Kidney tubule cell (primary cell): ENCODE measurements around the gene SLX9.
"Not testable (repeated sequence)": the region's sequence is repeated elsewhere in the genome, so short reads cannot be mapped to it uniquely, and the experiment has no call there.

Source experiments
- DNase-seq: peaks from one replicate; pipeline ENCODE4 v3.0.0-alpha.2; 2018; ENCODE audit warnings: low spot score

The SLX9 gene

DNA sequence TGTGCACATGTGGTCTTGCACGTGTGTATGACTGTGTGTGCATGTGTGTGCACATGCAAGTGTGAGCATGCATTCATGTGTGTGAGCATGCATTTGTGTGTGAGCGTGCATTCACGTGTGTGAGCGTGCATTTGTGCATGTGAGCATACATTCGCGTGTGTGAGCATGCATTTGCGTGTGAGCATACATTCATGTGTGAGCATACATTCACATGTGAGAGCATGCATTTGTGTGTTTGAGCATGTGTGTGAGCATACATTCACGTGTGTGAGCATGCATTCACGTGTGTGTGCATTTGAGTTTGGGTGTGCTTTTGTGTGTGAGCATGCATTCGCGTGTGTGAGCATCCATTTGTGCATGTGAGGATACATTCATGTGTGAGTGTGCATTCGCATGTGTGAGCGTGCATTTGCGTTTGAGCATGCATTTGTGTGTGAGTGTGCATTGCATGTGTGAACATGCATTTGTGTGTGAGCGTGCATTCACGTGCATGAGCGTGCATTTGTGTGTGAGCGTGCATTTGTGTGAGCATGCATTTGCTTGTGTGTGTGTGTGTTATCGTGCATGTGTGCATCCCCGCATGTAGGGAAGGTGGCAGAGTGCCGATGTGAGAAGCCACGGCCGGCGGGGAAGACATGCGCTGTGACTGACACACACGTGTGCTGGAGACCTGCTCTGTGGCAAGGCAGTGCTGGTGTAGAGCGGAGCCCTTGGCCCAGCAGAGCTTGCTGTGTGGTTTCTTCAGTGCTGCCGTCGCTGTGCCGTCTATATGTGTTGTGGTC lies 37.4 kb upstream of the SLX9 start:
- DNase-seq = no peak

DNA sequence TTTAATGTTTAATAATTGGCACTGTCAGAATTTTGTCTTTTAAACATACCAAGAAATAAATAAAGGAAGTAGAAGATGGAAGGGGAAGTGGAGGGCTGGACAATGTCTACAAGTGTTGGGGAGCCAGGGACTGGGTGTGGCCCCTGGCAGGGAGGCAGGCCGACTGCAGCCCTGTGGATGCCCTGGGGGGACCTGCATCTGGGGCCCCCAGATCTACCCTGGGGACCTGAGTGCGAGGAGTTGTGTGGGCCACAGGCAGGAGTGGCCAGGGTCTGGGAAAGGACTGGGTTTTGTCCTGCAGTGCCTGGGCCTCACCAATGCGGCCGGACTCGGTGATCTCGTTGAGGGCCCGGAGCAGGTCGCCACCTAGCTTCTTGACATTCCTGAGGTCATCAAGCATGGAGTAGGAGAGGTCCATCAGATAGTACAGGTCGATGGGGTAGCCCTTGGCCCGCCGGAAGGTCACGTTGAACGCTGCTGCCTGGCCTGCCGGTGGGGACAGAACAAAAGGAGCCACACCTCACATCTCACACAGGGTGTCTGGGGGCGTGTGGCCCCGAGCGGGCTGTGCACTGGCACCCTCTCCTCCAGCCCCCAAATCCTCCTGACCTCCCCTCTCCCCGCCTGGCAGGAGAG lies 36.7 kb upstream of the SLX9 start:
- no peak for DNase-seq

DNA sequence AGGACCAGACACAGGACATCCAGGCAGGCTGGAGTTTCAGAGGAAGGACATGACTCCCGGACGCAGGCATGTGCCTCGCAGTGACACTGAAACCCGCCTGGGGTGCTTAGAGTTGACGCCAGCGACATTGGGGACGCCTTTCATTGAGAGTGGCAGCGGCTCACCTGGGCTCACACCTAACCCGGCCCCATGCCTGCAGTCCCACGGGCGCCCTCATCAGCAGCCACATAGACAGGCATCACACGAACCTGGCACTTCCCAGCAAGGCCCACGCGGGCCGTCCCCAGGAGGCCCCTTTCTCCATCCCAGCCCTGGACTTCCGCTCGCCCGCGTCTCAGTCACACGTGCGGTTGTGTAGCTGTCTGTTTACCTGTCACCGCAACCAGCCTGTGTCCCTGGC lies 36.1 kb upstream of the SLX9 start:
- DNase-seq = no peak

DNA sequence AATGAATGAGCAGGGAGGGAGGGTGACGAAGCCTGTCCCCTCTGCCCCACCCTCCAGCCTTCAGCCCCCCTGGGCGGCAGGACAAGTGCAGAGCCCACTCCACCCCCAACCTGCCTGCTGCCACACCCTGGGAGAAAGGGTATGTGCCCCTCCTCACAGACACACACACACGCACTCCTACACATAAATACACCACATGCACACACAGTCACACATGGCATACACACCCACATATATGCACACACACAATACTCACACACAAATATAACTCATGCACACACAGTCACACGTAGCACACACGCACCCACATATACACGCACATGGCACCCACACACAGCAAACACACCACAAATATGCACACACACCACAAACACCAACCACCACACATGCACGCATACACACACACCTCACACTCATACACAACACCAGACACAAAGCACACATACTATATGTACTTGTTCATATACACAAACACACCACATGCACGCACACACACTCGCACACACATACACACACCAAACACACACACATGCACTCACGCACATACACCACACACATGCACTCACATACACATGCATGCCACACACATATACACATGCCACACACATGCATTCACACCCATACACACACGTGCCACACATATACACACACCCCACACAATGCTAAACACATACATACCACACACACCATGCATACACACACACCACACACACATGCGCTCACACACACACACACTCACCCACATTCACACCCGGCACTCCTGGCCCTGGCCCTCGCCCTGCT lies 35.5 kb upstream of the SLX9 start:
- DNase-seq = no peak

DNA sequence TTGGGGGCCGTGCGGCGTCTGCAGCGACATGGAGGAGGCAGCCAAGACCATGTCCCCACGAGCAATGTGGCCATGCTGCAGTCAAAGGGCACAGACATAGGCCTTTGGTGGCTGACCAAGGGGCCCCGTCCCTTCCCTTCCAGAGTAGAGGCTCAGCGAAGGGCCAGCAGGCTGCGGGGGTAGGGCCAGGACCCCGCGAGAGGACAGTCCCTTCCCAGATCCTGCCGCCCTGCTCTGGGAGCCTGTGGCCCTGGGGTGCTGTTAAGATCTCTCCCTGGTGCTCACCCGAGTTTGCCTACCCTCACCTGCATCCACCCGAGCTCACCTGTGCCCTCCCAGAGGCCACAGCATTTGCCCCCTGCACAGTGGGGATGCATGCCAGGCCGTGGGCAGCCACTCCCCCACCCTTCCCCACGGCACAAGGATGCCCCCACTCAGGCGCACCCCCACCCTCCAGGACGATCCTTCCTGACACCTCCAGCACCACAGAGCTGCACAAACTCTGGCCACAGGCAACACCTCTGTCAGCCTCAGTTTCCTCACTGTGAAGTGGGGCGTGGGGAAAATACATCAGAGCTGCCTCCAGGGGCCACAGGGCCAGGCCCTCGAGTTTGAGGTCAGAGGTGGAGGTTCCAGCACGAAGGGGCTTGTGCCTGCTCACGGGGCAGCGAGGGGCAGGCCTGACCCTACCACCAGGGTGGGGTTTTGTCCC lies 34.7 kb upstream of the SLX9 start:
- no peak for DNase-seq

DNA sequence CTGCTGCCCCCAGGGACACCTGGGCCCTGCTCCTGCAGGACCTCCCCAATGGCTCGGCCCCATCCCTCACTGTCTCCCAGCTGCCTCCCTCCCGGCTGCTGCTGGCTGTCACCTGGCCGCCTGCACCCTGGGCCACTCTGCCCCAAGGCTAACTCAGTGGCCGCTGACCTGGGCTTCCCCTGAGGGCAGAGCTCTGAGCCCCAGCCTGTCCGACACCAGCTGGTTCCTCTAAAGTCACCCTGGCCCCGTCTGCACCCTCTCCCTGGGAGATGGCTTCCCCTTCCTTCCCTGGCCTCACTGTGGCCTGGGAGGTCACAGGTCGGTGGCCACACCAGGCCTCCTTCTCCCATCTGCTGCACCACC lies 34.1 kb upstream of the SLX9 start:
- DNase-seq = no peak

DNA sequence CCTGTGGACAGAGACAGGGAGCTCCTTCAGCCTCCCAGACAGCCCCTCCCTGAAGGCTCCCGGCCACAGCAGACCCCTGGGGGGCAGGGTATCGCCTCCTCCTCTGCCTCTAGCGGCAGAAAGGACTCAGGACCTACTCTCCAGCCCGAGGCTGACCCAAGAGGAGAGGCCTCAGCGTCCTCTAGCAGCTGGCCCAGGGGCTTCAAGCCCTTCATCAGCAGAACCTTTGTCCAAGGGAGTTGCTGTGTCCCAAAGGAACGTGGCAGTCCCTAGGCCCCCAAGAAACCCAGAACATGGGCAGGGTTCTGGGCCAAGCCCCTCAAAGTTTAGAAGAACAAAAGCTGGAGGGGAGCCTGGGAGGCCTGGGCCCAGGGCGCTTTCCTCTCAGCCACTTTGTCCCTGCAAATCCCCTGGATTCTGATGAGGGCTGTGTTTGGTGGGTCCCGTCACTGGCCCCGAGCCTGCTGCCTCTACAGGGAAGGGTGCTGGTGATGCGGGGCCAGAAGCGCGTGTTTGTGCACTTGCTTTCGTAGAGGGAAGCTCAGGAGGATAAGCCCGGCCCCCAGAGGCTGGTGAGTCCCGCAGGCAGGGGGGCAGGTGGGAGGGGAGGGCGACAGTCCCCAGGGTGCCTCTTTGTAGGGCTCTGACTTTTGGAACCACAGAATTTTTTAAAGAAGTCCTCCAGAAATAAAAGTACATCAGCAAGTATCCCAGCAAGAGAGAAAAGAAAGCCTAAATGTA lies 32.4 kb upstream of the SLX9 start:
- DNase-seq = no peak

DNA sequence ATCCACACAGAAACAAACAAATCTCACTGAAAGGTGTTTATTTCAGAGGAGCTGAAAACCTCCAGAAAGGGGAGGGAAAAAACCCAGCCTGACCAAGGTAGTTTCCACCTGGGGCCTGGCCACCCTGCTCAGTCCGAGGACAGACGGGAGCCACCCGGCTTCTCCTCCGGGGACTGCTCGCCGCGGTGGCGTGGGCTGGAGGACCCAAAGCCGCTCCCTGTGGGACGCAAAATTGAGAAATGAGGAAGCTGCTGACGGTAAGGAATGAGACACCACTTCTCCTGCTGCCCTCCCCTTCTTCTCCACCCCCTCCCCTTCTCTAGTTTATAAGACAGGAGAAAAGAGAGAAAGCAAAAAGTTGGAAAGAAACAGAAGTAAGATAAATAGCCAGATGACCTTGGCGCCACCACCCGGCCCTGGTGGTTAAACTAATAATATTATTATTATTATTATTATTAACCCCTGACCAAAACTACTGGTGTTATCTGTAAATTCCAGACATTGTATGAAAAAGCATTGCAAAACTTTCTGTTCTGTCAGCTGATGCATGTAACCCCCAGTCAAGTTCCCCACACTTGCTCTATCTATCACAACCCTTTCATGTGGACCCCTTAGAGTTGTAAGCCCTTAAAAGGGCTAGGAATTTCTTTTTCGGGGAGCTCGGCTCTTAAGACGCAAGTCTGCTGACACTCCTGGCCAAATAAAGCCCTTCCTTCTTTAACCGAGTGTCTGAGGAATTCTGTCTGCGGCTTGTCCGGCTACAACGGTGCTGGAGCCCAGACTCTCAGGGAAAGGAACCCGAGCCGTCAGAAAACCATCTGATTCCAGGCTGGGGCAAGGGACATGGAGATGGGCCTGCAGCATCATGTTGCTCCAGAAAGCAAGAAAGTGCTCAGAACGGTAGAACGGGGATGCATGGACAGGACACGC lies 31.6 kb upstream of the SLX9 start:
- no peak for DNase-seq

DNA sequence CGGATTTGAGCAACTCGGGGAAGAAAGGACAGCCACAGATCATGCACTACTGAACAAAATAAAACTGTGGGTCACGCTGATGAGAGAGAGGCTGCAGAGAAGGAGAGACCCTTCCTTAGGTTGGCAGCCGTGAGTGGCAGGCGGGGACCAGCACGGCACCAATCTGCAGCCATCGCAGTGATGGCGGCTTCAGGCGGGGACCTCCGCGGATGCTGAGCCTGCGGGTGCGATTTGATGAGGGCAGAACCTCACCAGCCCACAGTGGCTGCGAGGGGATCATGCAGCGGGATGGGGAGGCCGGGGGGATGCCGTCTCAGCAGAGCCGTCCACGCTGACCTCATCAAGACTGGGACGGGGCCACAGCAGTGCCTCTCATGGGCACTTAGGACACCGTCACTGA lies 30.9 kb upstream of the SLX9 start:
- DNase-seq = no peak

DNA sequence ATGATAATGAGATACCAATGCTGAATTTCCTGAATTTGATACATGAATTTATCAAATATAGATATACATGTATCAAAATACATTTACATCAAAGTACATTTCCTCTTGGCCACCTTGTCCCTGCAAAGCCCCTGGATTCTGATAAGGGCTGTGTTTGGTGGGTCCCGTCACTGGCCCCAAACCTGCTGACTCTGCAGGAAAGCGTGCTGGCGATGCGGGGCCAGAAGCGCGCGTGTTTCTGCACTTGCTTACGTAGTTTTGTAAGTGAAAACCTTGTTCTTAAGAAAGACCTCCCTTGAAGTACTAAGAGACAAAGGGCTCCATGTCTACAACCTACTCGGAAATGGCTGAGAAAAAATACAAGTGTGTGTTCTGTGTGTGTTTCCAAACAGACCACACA lies 30.1 kb upstream of the SLX9 start:
- DNase-seq = no peak

DNA sequence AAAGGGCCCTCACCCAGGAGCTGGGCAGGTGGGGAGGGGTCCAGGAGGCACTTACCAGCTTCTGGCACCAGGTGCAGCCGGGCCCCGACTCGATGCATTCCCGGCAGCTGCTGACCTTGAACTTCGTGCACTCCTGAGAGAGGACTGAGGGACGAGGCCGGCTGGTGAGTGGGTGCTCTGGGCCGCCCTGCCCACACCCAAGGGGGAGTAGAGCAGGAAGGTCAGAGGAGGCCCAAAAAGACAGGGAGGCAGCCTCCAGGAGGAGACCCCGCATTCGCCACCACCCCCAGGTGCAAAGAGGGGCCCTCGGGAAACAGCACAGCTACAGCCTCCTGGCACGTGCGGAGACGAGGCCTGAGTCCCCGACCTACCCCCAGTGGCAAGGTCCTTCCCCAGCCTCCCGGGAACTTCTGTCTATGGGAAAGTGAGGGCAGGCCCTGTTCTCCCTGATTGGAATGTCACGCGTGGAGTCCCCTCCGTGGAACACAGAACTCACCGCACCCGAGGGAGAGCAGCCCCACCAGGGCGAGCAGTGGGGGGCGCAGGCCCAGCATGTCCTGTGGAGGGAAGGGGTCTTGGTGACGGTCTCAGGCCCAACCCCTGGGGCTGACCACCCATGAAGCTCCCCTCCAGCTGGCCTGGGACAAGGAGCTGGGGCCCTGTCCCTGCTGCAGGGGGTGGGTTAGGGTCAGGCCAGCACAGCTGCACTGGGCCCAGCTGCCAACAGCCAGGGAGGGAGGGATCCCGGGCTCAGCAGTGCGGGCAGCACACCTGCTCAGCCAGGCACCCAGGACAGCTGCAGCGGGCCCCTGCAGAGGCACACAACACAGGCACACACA lies 29.4 kb upstream of the SLX9 start:
- no peak for DNase-seq

DNA sequence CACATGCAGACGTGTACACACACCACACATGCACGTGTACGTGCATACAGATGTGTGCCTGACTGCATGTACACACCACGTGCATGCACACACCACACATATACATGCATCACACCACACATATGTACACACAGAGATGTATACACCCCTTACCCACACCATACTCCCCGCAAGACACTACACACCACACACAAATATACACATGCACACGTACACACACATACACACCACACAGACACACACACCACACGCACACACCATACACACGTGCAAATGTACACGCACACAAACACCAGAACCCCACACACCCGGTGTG lies 28.8 kb upstream of the SLX9 start:
- no peak for DNase-seq

DNA sequence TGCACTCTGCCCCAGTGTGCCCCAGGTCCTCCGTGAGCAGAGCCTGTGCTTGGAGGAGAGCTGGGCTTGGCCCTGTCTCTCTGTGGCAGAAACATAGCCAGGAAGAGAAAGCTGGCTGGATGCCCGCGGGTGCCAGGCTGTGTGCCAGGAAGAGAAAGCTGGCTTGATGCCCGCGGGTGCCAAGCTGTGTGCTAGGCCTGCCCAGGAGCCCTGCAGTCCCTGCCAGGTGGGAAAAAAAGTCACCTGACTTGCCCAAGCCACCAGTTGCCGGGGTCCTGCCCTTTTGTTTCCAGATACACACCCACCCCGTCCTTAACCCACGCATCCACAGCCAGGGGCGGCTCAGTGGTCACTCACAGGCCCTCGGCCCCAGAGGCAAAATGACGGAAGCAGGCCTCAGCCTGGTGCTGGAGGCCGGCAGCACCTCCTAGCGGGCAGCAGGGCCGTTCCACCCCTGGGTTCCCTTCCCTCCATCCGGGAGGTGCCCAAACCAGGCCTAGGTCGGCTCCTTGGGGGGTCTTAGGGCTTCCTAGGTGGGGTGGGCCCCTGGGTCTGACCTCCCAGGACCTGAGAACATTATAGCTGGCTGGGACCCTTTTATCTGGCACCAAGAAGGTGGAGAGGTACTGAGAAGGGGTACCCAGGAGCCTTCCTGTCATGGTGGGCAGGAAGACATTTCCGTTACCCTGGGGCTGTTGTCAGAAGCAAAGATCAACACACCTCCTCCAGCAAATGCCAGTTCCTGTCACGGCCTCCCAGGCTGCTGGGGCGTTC lies 28.3 kb upstream of the SLX9 start:
- peak; percentile 82 for DNase-seq

DNA sequence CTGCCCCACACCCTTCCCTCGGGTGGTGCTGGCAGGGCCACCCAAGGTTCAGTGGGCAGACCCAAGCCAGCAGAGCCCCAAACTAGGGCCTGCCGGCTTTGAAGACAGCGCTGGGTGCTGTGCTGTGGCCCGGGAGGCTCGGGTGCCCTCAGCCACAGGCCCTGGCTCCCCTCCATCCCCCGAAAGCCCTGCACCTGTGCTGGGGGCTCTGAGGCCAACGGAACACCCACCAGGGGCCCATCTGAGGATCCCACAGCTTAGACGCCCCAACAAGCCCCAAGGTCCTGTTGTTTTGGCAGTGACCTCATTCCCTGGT lies 27.7 kb upstream of the SLX9 start:
- no peak for DNase-seq

DNA sequence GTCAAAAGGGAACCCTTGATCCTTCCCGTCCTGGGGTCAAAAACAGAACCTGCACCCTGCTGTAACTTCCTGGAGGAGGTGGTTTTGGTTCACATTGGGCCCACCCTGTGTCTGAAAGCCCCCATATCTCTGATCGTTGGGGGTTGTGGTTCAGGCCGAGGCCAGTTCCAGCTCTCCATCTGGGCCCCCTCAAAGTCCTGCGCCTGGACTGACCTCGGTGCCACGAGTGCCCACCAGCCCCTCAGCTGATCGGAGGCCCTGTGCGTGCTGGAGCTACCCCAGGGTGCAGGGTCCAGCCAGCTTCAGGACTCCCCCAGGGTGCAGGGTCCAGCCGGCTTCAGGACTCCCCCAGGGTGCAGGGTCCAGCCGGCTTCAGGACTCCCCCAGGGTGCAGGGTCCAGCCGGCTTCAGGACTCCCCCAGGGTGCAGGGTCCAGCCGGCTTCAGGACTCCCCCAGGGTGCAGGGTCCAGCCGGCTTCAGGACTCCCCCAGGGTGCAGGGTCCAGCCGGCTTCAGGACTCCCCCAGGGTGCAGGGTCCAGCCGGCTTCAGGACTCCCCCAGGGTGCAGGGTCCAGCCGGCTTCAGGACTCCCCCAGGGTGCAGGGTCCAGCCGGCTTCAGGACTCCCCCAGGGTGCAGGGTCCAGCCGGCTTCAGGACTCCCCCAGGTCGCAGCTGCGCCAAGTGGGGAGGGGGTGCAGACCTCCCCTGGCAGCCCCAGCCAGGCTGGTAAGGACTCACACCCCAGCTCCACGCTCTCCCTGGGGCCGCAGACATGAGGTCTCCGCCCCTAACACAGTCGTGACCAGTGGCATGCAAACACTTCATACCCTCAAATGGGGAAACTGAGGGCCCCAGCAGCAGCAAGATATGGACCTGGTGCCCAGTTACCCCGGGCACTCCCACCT lies 27.1 kb upstream of the SLX9 start:
- DNase-seq = not testable (repeated sequence)

DNA sequence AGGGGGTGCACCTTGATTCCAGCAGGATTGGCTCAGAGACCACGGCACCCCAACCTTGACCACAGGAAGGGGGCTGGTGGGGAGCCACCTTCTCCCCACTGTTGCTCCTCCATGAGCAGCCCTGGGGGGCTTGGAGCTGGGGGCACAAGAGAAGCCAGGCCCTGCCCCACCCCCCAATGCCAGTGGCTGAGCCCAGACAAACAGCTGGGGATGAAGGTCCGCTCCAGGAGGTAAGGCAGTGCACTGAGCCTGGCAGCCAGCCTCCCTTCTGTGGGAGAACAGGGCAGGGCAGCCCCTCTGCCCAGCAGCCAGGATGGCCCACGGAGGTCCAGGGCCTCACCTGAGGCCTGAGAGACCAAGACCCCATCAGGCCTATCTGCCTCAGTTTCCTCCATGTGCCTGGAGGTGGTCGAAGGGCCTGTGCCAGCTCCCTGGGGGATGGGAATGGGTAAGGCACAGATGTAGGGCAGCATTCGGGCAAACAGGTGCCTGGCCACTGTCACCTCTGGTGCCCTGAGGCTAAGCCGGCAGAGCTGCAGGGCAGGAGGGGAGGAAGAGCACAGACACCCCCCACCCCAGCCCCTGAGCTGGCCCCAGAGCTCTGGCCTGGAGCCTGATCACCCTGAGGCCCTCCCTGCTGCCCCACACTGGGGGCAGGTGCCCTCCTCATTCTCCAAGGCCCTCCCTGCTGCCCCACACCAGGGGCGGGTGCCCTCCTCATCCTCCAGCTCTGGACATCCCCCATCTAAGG lies 26.2 kb upstream of the SLX9 start:
- DNase-seq = no peak

DNA sequence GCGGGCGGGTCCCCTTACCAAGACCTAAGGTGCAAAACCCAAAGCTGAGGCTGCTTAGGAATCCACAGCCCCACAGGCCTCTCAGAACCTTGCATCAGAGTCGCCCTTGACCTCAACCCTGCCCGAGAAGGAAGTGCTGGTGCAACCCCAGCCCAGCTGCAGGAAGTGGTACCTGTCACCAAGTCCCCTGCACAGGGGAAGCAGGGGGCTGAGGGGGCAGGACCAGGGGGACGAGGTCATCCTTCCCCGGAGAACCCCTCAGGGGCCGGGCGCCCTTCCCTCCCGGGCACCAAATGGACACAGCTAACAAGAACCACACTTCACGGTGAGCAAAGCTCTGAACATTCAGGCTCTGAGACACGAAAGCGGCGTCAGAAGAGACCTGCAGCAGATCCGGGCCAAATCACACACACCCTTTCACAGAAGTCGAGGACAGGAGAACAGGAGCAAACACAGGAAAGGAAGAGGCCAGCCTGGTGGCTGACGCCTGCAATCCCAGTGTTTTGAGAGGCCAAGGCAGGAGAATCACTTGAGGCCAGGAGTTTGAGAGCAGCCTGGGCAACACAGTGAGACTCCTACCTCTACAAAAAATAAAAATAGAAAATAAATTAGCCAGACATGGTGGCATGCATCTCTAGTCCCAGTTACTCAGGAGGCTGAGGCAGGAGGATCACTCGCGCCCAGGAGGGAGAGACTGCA lies 25.5 kb upstream of the SLX9 start:
- DNase-seq = no peak
